HEK293T (cell line): ENCODE measurements around the gene GJD3.

ENCODE experiments used
- ARNT ChIP-seq: fragments of 450-650 bp; IDR thresholded peaks from 2 replicates; pipeline ENCODE4 v1.6.1; 2017; ENCODE audit warnings: mild to moderate bottlenecking
- SUZ12 ChIP-seq: fragments of 450-650 bp; IDR thresholded peaks from 2 replicates; pipeline ENCODE4 v1.6.1; 2016; ENCODE audit warnings: mild to moderate bottlenecking

DNA sequence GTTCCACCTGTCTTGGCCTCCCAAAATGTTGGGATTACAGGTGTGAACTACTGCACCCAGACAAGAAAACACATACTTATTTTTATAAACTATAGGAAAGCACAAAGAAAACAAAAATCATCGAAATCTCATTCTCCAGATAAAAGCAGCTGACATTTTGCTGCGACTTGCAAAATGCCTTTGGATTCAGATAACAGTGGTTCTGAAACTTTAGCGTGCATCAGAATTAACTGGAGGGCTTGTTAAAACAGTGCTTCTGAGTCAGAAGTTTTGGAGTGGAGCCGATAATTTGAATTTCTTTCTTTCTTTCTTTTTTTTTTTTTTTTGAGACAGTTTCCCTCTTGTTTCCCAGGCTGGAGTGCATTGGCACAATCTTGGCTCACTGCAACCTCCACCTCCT is 17.7 kb upstream of the GJD3 start:
- TF ChIP-seq SUZ12 (no peak), ARNT (no peak)
